GM12891 (cell line): ENCODE data around the gene ZEB2.
A peak's percentile ranks its signal among the peaks of the same experiment; 100 is the strongest.

Source experiments
- DNase-seq: peaks from one replicate; pipeline ENCODE4 v3.0.0; 2011; ENCODE audit warnings: low spot score; ENCODE audit not compliant: insufficient read length
- FAIRE-seq: peaks from 2 replicates; lab custom pipeline; 2011; peaks lifted over from hg19 to GRCh38; lab: Jason Lieb, UNC
- PAX5 ChIP-seq: IDR thresholded peaks from 2 replicates; pipeline ENCODE4 v1.6.1; 2011; ENCODE audit warnings: low read length, moderate library complexity, mild to moderate bottlenecking; ENCODE audit not compliant: insufficient read depth, severe bottlenecking
- POLR2A ChIP-seq: IDR thresholded peaks from 2 replicates; pipeline ENCODE4 v1.6.1; 2011; ENCODE audit warnings: low read depth, low read length, control low read depth
- POLR2AphosphoS5 ChIP-seq: IDR thresholded peaks from 2 replicates; pipeline ENCODE4 v1.6.1; 2011; ENCODE audit warnings: low read depth, low read length, control low read depth
- POU2F2 ChIP-seq: IDR thresholded peaks from 2 replicates; pipeline ENCODE4 v1.6.1; 2011; ENCODE audit warnings: low read depth, mild to moderate bottlenecking, control low read depth, low read length, moderate library complexity
- SPI1 ChIP-seq: IDR thresholded peaks from 2 replicates; pipeline ENCODE4 v1.6.1; 2011; ENCODE audit warnings: low read depth, low read length, control low read depth
- TAF1 ChIP-seq: IDR thresholded peaks from 2 replicates; pipeline ENCODE4 v1.6.1; 2011; ENCODE audit warnings: low read depth, low read length, control low read depth

Gene ZEB2

DNA sequence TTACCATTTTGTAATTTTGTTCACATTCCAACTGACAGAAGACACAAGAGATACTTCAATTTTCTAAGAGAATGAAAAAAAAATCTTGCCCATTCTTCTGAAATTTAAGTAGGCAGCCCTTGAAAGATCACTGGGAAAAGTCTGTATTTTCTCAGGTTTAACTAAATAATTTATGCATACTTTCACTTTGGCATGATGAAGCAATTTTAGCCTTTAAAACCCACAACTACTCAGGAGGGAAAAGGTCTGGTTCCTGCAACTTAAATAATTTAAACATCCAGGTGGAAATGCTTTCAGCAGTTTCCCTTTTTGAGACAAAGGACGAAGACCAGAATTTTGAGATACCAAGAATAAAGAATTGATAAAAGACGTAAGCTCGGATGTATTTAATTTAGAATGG lies 61.4 kb downstream of the ZEB2 start:
- no peak for FAIRE-seq
- TF ChIP-seq POU2F2 = no peak
- TF ChIP-seq PAX5 = no peak
- no peak for TF ChIP-seq TAF1
- TF ChIP-seq POLR2A = no peak
- no peak for TF ChIP-seq SPI1
- no peak for TF ChIP-seq POLR2AphosphoS5
- no peak for DNase-seq

DNA sequence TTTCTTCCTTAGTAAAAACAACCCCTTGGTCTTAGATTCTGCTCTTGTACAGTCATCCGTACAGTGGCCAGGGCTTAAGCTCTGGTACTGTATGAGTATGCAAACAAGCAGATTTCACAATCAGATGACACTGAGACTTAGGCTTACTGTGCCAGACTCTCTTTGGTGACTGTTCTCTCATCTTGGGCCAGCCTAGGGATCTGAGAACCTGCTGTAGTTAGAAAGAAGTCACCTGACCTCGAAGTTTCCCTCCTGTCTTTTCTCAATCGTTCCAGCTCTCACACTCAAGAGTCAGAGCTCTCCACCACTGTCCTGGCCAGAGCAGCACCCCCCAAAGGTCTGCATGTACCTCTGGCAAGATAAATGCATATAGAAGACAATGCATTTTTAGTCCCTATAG lies 63.2 kb downstream of the ZEB2 start:
- no peak for TF ChIP-seq POLR2A
- no peak for TF ChIP-seq SPI1
- no peak for TF ChIP-seq PAX5
- TF ChIP-seq TAF1 = no peak
- no peak for TF ChIP-seq POLR2AphosphoS5
- no peak for TF ChIP-seq POU2F2
- DNase-seq = no peak
- no peak for FAIRE-seq

DNA sequence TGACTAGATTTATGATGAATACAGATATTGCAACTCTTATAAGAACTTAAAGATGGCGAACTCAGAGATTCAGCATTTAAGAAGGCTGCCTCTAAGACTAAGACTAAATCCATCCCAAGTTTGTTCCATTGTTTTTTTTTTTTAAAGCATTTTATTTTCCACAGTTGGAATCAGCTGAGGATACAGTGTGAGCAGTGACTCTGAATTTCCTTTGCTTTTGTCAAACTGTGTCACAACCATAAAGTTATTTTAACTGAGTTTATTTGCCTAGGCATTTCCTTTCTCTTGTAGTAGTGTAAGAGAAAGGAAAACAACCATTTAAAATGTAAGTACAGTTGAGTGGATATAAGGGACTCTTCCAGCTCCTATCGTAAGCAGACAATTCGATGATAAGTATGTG lies 63.9 kb downstream of the ZEB2 start:
- FAIRE-seq (no peak), DNase-seq (no peak)
- TF ChIP-seq PAX5 (no peak), POLR2AphosphoS5 (no peak), POU2F2 (no peak), SPI1 (no peak), TAF1 (no peak)

DNA sequence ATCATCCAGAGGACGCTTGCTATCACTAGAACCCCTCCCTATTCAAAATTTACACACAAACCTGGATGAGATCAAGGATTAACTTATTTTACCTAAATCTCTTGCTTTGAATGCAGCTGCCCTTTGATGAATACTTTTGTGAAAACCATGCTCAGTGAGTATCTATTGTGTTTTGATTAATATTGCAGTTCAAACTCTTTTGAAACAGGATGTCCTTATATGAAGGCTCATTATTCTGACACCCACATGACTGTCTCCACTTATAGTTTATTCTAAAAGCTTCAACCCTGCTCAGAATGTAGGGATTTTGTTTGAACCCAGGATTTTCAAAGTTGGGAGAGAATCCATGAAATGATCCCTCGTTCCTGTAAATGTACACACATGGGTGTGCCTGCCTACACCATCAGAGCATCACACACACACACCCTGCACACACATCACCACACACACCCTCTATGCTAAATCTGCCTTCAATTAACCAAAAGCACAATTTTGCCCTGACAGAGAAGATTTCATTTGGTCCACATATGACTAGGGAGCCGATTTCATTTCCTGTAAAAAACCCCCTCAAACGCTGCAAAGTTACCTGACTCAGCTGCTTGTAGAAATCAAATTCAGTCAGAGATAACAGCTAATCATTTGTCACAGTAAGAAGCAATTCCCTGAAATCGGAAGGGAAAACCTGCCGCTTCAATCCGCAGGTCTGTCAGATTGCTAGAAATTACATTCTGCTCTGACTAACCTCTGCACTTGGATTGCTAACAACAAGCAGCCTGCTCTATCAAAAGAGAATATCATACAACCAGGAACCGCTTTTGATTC lies 65.2 kb downstream of the ZEB2 start:
- FAIRE-seq (peak; percentile 69), DNase-seq (no peak)
- TF ChIP-seq POU2F2 (no peak), TAF1 (no peak), POLR2AphosphoS5 (no peak), PAX5 (no peak), SPI1 (peak; percentile 54), POLR2A (no peak)

DNA sequence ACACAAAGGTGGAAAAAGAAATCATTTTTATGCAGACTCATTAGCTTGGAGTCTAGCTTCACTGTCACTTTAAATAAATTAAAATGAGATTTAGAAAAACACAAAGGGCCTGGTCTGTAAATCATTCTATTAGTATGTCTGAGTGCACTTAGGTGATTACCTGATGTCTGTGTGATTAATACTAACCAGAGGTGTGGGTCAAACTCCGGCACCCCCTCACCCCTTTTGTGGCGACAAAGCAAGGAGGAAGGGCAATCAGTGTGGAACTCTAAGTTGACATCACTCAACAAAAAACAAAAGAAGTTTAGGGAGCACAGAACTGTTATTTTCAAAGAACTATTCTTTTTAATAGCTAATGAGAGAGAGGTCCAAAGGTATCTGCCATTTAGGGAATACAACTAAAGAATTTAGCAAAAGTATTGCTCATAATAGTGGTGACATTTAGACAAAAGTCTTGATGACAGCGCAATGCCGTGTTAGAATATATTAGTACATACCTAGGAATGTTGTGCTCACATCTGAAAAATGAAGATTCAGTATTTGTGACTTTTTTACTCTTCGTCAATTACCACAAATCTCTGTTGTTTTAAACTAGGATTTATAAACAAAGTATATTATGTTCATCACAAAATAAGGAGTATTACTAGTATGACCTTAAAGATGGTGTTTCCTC lies 66.3 kb downstream of the ZEB2 start:
- FAIRE-seq = no peak
- TF ChIP-seq TAF1 (no peak), PAX5 (no peak), POLR2AphosphoS5 (no peak), POLR2A (no peak), SPI1 (no peak)
- no peak for DNase-seq

DNA sequence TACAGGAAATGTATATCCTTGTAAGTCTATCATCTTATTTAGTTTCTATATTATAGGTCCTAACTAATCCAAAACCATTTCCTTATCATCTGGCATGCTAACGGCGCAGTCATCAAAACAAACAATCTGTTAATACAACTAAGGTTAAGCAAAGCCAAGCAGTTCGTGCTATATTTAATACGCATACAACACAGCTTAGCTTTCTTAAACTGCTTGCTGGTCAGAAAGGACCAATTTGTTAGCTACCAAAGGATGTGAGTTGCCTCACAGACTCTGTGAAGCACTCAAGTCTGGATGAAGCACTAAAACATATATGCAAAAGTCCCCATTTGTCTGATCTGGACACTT lies 67.0 kb downstream of the ZEB2 start:
- DNase-seq = no peak
- no peak for FAIRE-seq
- TF ChIP-seq POU2F2 = no peak
- TF ChIP-seq POLR2A = no peak
- no peak for TF ChIP-seq PAX5
- no peak for TF ChIP-seq POLR2AphosphoS5
- TF ChIP-seq SPI1 = no peak
- no peak for TF ChIP-seq TAF1

DNA sequence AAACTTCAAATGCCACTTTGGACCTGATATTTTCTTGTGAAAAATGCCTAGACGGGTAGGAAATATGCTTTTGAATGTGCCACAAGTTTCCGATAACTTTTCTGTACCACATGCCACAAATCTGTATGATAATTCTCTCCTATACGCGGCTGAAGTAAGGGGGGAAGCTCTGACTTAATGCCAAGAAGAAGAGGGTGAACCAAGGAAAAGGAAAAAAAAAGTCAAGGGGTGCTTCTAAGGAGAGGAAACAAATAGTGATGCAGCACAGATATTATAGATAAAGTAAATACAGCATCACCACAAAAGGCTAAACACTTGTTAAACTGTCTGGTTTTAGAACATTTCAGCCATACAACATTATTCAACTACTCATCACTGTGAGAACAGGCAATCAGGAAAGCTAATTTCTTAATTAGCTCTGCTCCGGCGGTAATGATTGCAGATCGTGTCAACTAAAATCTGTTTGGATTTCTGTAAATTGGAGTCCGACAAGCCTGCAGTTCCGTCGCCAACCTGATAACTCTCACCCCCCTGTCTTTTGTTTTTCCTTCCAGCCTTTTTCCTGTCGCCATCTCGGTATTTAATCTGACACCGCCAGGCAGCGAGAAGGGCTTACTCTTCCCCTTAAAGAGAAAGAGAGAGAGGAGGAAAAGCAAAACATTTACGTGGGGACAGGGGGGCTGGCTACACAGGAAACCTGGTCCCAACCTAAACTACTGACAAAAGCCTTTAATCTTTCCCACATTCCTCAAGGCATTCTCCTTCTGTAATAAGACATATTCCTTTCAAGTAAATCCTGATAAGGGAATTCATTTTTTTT lies 67.5 kb downstream of the ZEB2 start:
- FAIRE-seq (no peak), DNase-seq (no peak)
- TF ChIP-seq POLR2AphosphoS5 = no peak
- TF ChIP-seq POLR2A = no peak
- no peak for TF ChIP-seq PAX5
- TF ChIP-seq SPI1 = no peak
- no peak for TF ChIP-seq TAF1
- no peak for TF ChIP-seq POU2F2

DNA sequence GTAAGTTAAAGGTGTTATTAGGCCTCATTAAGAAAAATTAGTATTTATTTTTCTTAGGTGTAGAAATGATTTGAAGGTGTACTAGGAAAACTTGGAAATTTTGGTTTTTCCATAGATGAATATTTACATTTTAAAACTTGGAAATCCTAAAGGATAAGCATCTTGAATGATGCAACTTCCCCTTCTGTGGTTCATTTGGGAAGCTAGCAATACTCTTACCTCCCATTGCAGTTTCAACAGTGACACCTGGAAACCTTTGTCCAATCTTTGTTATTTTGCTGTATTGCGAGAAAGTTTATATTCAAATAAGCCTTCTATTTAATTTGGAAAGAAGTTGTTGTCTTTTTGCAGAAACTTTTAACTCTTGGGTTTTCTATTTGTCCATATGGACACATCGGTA lies 68.5 kb downstream of the ZEB2 start:
- DNase-seq (no peak), FAIRE-seq (no peak)
- TF ChIP-seq TAF1 (no peak), POU2F2 (no peak), POLR2A (no peak), SPI1 (no peak), PAX5 (no peak), POLR2AphosphoS5 (no peak)

DNA sequence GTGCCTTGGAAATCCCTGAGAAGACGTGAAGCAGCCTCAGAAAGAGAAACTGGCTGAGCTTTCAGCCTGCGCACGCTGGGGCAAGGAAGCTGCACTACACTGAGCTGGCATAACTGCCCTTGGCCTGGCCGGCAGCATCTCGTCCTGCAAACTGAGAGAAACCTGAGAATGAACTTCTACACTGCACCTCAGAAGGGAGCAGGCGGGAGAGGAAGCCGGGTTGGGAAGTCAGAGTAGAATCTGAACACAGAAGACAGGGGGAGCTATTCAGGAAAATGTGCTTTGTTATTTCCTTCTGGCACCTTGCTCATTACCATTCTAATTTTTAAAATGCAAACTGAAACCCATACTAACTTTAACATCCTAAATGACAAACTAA lies 70.9 kb downstream of the ZEB2 start:
- no peak for FAIRE-seq
- TF ChIP-seq TAF1 (no peak), POLR2AphosphoS5 (no peak), POU2F2 (no peak), POLR2A (no peak), SPI1 (no peak), PAX5 (no peak)
- no peak for DNase-seq
